Liver (tissue), 9 donors: ENCODE measurements around the gene MN1. TPM values are rescaled to one million over a fixed set of nuclear protein-coding genes. Genes with fewer than 3 reads are reported as not detected.

Experiments
- DNase-seq: peaks from one replicate; pipeline ENCODE4 v3.0.0-alpha.2; 2017; ENCODE audit warnings: low spot score
- H3K27ac ChIP-seq, 2 donors: one replicate each; pipeline ENCODE4 v1.7.0; 2013; ENCODE audit warnings: inconsistent platforms in 2 of 2, low read length in 2 of 2, control low read depth in 1 of 2, low read depth in 1 of 2, mild to moderate bottlenecking in 1 of 2
- H3K27me3 ChIP-seq, 4 donors: one replicate each; pipeline versions ENCODE4 v1.6.1 to v1.7.0; 2013; ENCODE audit warnings: low read length in 3 of 4, inconsistent platforms in 1 of 4, mild to moderate bottlenecking in 1 of 4, moderate library complexity in 1 of 4; ENCODE audit not compliant: control insufficient read depth in 4 of 4, insufficient read depth in 4 of 4
- H3K36me3 ChIP-seq, 4 donors: one replicate each; pipeline versions ENCODE4 v1.6.1 to v1.7.0; 2013; ENCODE audit warnings: low read length in 3 of 4, mild to moderate bottlenecking in 3 of 4, low read depth in 1 of 4, moderate library complexity in 1 of 4; ENCODE audit not compliant: control insufficient read depth in 4 of 4, insufficient read depth in 3 of 4
- H3K4me1 ChIP-seq, 4 donors: one replicate each; pipeline versions ENCODE4 v1.6.1 to v1.7.0; 2013; ENCODE audit warnings: low read length in 3 of 4, mild to moderate bottlenecking in 3 of 4, moderate library complexity in 1 of 4; ENCODE audit not compliant: control insufficient read depth in 4 of 4, insufficient read depth in 4 of 4
- H3K4me3 ChIP-seq, 3 donors: one replicate each; pipeline versions ENCODE4 v1.6.1 to v1.7.0; 2013; ENCODE audit warnings: low read length in 3 of 3, control low read depth in 1 of 3, low read depth in 1 of 3, mild to moderate bottlenecking in 1 of 3
- H3K9ac ChIP-seq, 2 donors: one replicate each; pipeline ENCODE4 v1.7.0; 2013; ENCODE audit warnings: low read length in 2 of 2, mild to moderate bottlenecking in 2 of 2, moderate library complexity in 2 of 2, control low read depth in 1 of 2, low read depth in 1 of 2
- H3K9me3 ChIP-seq, 4 donors: one replicate each; pipeline versions ENCODE4 v1.6.1 to v1.7.0; 2013; ENCODE audit warnings: low read length in 3 of 4; ENCODE audit not compliant: control insufficient read depth in 4 of 4
- ATF3 ChIP-seq: IDR thresholded peaks from 2 replicates; pipeline ENCODE4 v1.6.1; 2016; ENCODE audit warnings: antibody characterized with exemption
- EGR1 ChIP-seq, 2 donors: IDR thresholded peaks; 2 replicates each; pipeline ENCODE4 v1.6.1; 2016 to 2018; ENCODE audit warnings: antibody characterized with exemption in 2 of 2, low read depth in 2 of 2
- FOXA1 ChIP-seq: IDR thresholded peaks from 2 replicates; pipeline ENCODE4 v1.6.1; 2016; ENCODE audit warnings: antibody characterized with exemption
- FOXA2 ChIP-seq: IDR thresholded peaks from 2 replicates; pipeline ENCODE4 v1.6.1; 2016; ENCODE audit warnings: antibody characterized with exemption
- HNF4A ChIP-seq, 2 donors: conservative IDR thresholded peaks; 2 replicates each; pipeline ENCODE4 v1.6.1; 2016; ENCODE audit warnings: antibody characterized with exemption in 2 of 2, mild to moderate bottlenecking in 2 of 2
- NR2F2 ChIP-seq: IDR thresholded peaks from 2 replicates; pipeline ENCODE4 v1.6.1; 2016; ENCODE audit warnings: antibody characterized with exemption
- RAD21 ChIP-seq, 2 donors: IDR thresholded peaks; 2 replicates each; pipeline ENCODE4 v1.6.1; 2016; ENCODE audit warnings: antibody characterized with exemption in 2 of 2, mild to moderate bottlenecking in 2 of 2
- REST ChIP-seq: IDR thresholded peaks from 2 replicates; pipeline ENCODE4 v1.6.1; 2016; ENCODE audit warnings: antibody characterized with exemption, mild to moderate bottlenecking
- RXRA ChIP-seq, 2 donors: IDR thresholded peaks; 2 replicates each; pipeline ENCODE4 v1.6.1; 2017 to 2018; ENCODE audit warnings: antibody characterized with exemption in 2 of 2, mild to moderate bottlenecking in 1 of 2
- TAF1 ChIP-seq: conservative IDR thresholded peaks from 2 replicates; pipeline ENCODE4 v1.6.1; 2016; ENCODE audit warnings: antibody characterized with exemption, mild to moderate bottlenecking
- YY1 ChIP-seq: IDR thresholded peaks from 2 replicates; pipeline ENCODE4 v1.6.1; 2016; ENCODE audit warnings: antibody characterized with exemption, mild to moderate bottlenecking
- WGBS: extraction: QIAGEN DNeasy Blood & Tissue Kit; methylation state at CpG from one replicate; pipeline ENCODE4 v1.1.7; 2013; 5-methylcytosine and 5-hydroxymethylcytosine counted together
- polyA plus RNA-seq, 2 donors: library from polyadenylated mRNA; stranded (reverse) in 1 of 2; unstranded in 1 of 2; fragments of 200-250 nt in 1 of 2; fragments of >200 nt in 1 of 2; fragmentation: Nextera tagmentation in 1 of 2; extraction: Ambion mirVana in 1 of 2; gene quantifications; one replicate each; pipeline versions ENCODE4 v1.2.1 to v1.2.3, GENCODE V29; 2013 to 2015
- total RNA-seq, 2 donors: library from RNA; depleted of rRNA; stranded (reverse); fragments of >200 nt; gene quantifications; one replicate each; pipeline ENCODE4 v1.2.3, GENCODE V29; 2014
- TF ChIP-seq, protein P1 (sequence below): fragments of 150-350 bp; IDR thresholded peaks from 2 replicates; pipeline ENCODE4 v1.5.1; 2017; ENCODE audit warnings: improper control_type of control experiment, low read depth, low read length; ENCODE audit not compliant: missing input control
- TF ChIP-seq, protein P2 (sequence below): IDR thresholded peaks from 2 replicates; pipeline ENCODE4 v1.6.1; 2016; ENCODE audit warnings: antibody characterized with exemption
- donor health status: healthy.
- donor health status: healthy.
- donor health status: healthy.
- donor health status: healthy.
- donor health status: healthy.

MN1 gene
- total and polyA plus RNA-seq, 4 donors = 0.10 to 0.33 (median 0.21) TPM

- H3K4me1 ChIP-seq = peaks cover 12 to 30% (median 16%) of the 10 kb centered on the region in 4 donors
- DNase-seq = no peak
- TF ChIP-seq, protein P1, sequence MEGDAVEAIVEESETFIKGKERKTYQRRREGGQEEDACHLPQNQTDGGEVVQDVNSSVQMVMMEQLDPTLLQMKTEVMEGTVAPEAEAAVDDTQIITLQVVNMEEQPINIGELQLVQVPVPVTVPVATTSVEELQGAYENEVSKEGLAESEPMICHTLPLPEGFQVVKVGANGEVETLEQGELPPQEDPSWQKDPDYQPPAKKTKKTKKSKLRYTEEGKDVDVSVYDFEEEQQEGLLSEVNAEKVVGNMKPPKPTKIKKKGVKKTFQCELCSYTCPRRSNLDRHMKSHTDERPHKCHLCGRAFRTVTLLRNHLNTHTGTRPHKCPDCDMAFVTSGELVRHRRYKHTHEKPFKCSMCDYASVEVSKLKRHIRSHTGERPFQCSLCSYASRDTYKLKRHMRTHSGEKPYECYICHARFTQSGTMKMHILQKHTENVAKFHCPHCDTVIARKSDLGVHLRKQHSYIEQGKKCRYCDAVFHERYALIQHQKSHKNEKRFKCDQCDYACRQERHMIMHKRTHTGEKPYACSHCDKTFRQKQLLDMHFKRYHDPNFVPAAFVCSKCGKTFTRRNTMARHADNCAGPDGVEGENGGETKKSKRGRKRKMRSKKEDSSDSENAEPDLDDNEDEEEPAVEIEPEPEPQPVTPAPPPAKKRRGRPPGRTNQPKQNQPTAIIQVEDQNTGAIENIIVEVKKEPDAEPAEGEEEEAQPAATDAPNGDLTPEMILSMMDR = no peak
- no peak for TF ChIP-seq FOXA2
- no peak for TF ChIP-seq ATF3
- TF ChIP-seq EGR1 (IDR thresholded peaks at IDR 0.05; ENCODE audit: low read depth in 2 of 2) = no peak
- TF ChIP-seq TAF1 = no peak
- H3K4me3 ChIP-seq = no peak overlapping the region
- H3K27me3 ChIP-seq = peaks cover 0 to 5% (median 0%) of the 10 kb centered on the region in 4 donors
- no peak overlapping the region for H3K9ac ChIP-seq
- no peak overlapping the region for H3K27ac ChIP-seq
- WGBS = 65% methylated on average over 15 of the region's 15 CpGs
- H3K36me3 ChIP-seq = no peaks in the 10 kb centered on the region
- no peaks in the 10 kb centered on the region for H3K9me3 ChIP-seq
These were observed 5.6 kb downstream of the MN1 start for GRCh38 chr22:27795696-27796517.

DNA sequence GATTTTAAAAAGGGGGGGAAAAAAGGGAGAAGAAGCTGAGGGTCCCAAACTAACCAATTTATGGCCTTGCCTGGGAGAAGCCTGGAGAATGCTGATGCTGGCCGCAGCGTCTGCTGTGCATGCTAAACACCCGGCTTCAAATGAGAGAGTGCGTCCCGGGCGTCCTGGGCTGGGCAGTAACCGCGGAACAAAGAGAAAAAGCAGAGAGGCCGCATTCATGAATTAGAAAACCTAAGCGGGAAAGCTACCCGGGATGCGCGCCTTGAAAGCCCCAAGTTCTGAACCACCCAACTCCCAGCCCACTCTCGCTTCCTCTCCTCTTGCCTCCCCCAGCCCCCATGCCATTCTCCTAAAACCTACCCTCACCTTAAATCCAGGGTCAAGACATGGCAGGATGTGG lies 6.5 kb downstream of the MN1 start:
- Histone ChIP-seq H3K36me3 (no peaks in the 10 kb centered on the region), H3K27ac (no peak overlapping the region), H3K27me3 (peaks cover 0 to 5% (median 0%) of the 10 kb centered on the region in 4 donors), H3K9ac (no peak overlapping the region), H3K4me3 (no peak overlapping the region), H3K9me3 (no peaks in the 10 kb centered on the region), H3K4me1 (peaks cover 4 to 22% (median 9%) of the 10 kb centered on the region in 4 donors)
- DNase-seq = no peak
- WGBS = 86% methylated on average over 14 of the region's 14 CpGs
- TF ChIP-seq FOXA2 (no peak), FOXA1 (no peak), RXRA (IDR thresholded peaks at IDR 0.05) (no peak), YY1 (no peak)
- TF ChIP-seq, protein P1 = no peak

DNA sequence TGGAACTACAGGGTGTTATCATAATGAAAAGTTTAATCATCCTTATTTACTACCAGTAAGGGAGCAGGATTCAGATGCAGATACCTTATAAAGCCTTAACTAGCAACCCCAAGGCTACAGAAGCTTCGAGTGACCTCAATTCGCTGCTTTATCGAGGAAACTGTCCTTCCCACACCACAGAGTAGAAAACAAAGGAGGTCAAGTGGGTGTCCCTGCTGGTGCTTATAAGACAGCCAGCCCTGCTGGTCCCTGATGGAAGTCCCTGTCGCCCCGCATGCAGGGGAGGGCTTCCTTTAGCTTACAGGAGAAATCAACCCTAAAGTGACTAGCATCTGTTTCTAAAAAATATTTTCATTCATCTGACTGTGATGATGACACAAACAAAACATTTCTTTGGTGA lies 7.3 kb downstream of the MN1 start:
- peaks cover 0 to 5% (median 0%) of the 10 kb centered on the region in 4 donors for H3K27me3 ChIP-seq
- WGBS = 82% methylated on average over 5 of the region's 5 CpGs
- no peaks in the 10 kb centered on the region for H3K36me3 ChIP-seq
- no peak for TF ChIP-seq FOXA1
- no peak for TF ChIP-seq FOXA2
- TF ChIP-seq, protein P2, sequence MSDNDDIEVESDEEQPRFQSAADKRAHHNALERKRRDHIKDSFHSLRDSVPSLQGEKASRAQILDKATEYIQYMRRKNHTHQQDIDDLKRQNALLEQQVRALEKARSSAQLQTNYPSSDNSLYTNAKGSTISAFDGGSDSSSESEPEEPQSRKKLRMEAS = no peak
- TF ChIP-seq HNF4A (conservative IDR thresholded peaks at IDR 0.05) = no peak
- TF ChIP-seq TAF1 = no peak
- TF ChIP-seq, protein P1 = no peak
- TF ChIP-seq NR2F2 = no peak
- TF ChIP-seq RXRA (IDR thresholded peaks at IDR 0.05) = no peak
- TF ChIP-seq RAD21 (IDR thresholded peaks at IDR 0.05) = no peak
- no peak for TF ChIP-seq REST
- H3K9me3 ChIP-seq = no peaks in the 10 kb centered on the region
- H3K4me1 ChIP-seq = peaks cover 0 to 15% (median 4%) of the 10 kb centered on the region in 4 donors
- no peak overlapping the region for H3K9ac ChIP-seq
- DNase-seq = no peak
- H3K4me3 ChIP-seq = no peak overlapping the region
- H3K27ac ChIP-seq = no peak overlapping the region
